AG04450 (cell line): ENCODE results near the gene ZNF638. TPM values are rescaled to one million over a fixed set of nuclear protein-coding genes. Genes with fewer than 3 reads are reported as not detected.

ENCODE experiments used
- CTCF ChIA-PET: fragments of 300-600, 350-600 bp; formaldehyde crosslinking; extraction: SDS; loops from one replicate; lab custom pipeline; 2022; ENCODE audit warnings: antibody characterized with exemption, inconsistent platforms; lab: Charles Lee
- POLR2A ChIA-PET: fragments of 350-600 bp; formaldehyde crosslinking; extraction: SDS; loops from one replicate; lab custom pipeline; 2021; ENCODE audit warnings: antibody characterized with exemption, inconsistent platforms; lab: Yijun Ruan, JAX
- DNase-seq: peaks from one replicate; pipeline ENCODE4 v3.0.0-alpha.2; 2011; ENCODE audit warnings: low read depth, low spot score
- H3K27ac ChIP-seq: one replicate; pipeline ENCODE4 v1.5.1; 2012; ENCODE audit warnings: low read depth, low read length, control low read depth
- H3K27me3 ChIP-seq: one replicate; pipeline ENCODE4 v1.6.0; 2012; ENCODE audit warnings: low read length; ENCODE audit not compliant: control insufficient read depth, insufficient read depth
- H3K4me3 ChIP-seq: 2 replicates; pipeline ENCODE4 v1.5.1; 2011; ENCODE audit warnings: mild to moderate bottlenecking, low read depth, low read length, control low read depth
- H3K9me3 ChIP-seq: 2 replicates; pipeline ENCODE4 v1.5.1; 2012; ENCODE audit warnings: low read length; ENCODE audit not compliant: control insufficient read depth, insufficient read depth
- polyA plus RNA-seq: library from polyadenylated mRNA; depleted of rRNA; stranded (reverse); fragments of >200 nt; gene quantifications from 2 replicates; pipeline ENCODE4 v1.2.3, GENCODE V29; 2011
- TF ChIP-seq, protein P1 (sequence below): IDR thresholded peaks from 2 replicates; pipeline ENCODE4 v1.5.1; 2011; ENCODE audit warnings: low read depth, low read length, control low read depth, inconsistent platforms

The ZNF638 gene
- polyA plus RNA-seq, 1 experiment = 105 TPM

DNA sequence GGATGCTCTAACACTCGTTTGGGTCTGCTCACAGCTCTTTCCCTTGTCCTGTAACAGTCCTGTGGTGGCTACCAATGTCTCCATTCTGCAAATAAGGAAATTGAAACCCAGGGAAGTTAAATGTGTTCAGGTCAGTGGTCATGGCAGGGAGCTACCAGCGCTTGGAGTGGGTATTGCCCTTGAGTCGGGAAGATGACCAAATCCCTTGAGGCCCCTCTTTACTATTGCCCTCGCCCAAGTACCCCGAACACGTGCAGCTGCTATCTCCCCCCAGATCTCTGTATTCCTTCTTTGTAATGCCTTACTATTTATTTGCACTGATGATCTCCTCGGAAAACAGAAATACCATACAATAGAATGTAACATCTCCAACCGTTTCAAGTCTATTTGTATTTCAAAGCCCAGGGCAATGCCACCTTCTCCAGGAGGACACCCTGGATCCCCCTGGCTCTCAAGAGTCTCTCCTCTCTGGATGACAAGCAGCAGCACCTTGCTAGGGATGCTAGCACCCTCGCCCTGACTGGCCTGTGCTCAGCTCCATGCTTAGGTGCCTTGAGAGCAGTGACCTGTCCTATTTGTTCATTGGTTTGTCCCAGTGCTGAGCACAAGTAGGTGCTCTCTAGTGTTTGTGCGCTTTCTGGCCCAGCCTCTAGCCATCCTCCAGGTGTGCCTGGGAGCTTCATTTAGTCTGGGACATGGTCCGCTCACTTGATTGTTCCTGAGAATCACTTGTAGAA lies 136.9 kb downstream of the ZNF638 start:
- Histone ChIP-seq H3K27me3 (peaks cover 56% of the 10 kb centered on the region), H3K9me3 (no peaks in the 10 kb centered on the region; the same call in 1 of the 2 replicates), H3K4me3 (no peak overlapping the region), H3K27ac (no peak overlapping the region)
- no peak for DNase-seq
- POLR2A ChIA-PET = no interaction called here
- CTCF ChIA-PET = interaction anchor here (0.9 to 1.2 kb wide), 4 partner anchors 9 to 168 kb away, joined by 3 to 5 read pairs (median 4); partner anchors contain the start of gene ZNF638
- TF ChIP-seq, protein P1, sequence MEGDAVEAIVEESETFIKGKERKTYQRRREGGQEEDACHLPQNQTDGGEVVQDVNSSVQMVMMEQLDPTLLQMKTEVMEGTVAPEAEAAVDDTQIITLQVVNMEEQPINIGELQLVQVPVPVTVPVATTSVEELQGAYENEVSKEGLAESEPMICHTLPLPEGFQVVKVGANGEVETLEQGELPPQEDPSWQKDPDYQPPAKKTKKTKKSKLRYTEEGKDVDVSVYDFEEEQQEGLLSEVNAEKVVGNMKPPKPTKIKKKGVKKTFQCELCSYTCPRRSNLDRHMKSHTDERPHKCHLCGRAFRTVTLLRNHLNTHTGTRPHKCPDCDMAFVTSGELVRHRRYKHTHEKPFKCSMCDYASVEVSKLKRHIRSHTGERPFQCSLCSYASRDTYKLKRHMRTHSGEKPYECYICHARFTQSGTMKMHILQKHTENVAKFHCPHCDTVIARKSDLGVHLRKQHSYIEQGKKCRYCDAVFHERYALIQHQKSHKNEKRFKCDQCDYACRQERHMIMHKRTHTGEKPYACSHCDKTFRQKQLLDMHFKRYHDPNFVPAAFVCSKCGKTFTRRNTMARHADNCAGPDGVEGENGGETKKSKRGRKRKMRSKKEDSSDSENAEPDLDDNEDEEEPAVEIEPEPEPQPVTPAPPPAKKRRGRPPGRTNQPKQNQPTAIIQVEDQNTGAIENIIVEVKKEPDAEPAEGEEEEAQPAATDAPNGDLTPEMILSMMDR = no peak

DNA sequence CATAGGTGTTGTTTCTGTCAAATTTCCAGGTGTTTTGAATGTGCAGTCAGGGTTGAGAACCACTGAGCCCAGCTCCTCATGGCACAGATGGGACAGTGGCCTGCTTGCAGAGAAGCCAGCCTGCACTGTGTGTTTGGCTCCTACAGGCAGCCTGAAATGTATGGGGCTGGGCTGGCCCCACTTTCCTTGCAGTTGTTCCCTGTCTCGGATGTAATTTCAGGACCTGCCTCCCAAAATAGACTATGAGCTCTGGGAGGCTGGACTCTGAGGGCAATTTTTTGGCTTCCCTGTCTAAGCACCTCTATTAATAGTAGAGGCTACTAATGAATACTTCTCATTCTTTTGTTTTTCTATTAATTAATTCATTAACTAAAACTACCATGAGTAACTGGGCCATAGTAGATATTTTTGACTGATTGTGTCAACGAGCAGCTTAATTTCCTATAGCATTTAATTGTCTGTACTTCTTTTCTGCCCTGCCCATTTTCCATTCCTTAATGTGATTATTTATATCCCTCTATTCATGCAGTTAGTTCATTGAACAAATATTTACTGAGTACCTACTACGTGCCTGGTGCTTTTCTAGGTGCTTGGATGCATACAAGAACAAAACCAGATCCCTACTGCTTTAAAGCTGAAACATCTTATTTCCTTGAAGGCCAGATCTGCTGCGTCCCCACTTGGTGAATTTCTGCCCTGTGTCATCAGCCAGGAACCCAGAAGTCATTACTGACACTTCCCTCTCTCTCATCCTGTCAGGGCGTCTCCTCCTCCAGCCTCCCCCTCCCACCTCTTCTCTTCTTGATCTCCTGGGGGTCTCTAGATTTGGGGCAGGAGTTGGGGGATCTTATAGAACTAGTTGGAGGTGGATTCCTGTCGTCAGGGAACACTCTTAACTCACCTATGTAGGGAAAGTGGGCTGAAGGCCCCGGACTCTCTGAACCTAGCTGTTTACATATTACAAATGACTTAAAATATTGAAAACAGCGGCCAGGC lies 138.1 kb downstream of the ZNF638 start:
- CTCF ChIA-PET = interaction anchor here (1.2 to 1.8 kb wide), 2 partner anchors 9 to 170 kb away, joined by 4 to 7 read pairs; no protein-coding TSS in a partner anchor
- TF ChIP-seq, protein P1 = no peak
- Histone ChIP-seq H3K27ac (no peak overlapping the region), H3K9me3 (no peaks in the 10 kb centered on the region), H3K27me3 (peaks cover 45% of the 10 kb centered on the region), H3K4me3 (no peak overlapping the region)
- no peak for DNase-seq
- POLR2A ChIA-PET = no interaction called here

DNA sequence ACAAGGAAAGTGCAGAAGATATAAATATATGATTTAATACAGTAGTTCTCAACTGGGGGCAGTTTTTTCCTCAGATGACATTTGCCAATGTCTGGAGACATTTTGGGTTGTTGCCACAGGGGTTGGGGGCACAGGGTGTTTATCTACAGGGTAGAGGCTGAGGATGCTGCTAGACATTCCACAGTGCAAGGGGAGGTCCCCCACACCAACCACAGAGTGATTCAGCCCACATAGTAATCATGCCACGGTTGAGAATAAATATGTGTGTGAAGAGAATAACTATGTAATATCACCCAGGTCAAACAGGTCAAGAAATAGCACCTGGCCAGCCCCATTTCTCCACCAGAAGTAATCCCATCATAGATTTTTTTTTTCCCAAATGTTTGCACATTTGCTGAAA lies 139.7 kb downstream of the ZNF638 start:
- no peaks in the 10 kb centered on the region for H3K9me3 ChIP-seq
- TF ChIP-seq, protein P1 = no peak
- ChIA-PET CTCF (no interaction called here), POLR2A (no interaction called here)
- H3K27ac ChIP-seq = no peak overlapping the region
- peak; percentile 16 for DNase-seq
- peaks cover 30% of the 10 kb centered on the region for H3K27me3 ChIP-seq
- H3K4me3 ChIP-seq = no peak overlapping the region

DNA sequence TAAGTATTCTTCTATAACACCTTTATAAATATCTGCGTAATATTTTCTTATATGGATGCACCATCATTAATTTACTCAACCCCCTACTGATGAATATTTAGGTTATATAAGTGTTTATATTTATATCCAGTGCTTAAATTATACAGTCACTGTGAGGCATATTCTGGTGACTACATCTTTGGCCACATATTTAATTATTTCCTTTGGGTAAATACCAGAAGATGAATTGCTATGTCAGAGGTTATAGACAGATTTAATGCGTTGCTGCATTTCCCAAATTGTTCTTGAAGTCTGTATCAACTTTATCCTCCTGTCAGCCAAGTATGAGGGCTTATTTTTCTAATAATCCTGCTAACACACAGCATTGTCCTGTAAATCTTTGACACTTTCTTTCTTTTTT lies 140.4 kb downstream of the ZNF638 start:
- ChIA-PET POLR2A (no interaction called here), CTCF (no interaction called here)
- no peak overlapping the region for H3K27ac ChIP-seq

More for the DNA sequence above, 140.4 kb downstream of the ZNF638 start:
- DNase-seq = no peak
- Histone ChIP-seq H3K27me3 (peaks cover 25% of the 10 kb centered on the region), H3K9me3 (no peaks in the 10 kb centered on the region), H3K4me3 (no peak overlapping the region)
- TF ChIP-seq, protein P1 = no peak
